ENCODE results near the gene PPIB. TPM values are rescaled to one million over a fixed set of nuclear protein-coding genes. Genes with fewer than 3 reads are reported as not detected.

Gene PPIB
- total RNA-seq, 1 donor from 2014 or later: 106 TPM

DNA sequence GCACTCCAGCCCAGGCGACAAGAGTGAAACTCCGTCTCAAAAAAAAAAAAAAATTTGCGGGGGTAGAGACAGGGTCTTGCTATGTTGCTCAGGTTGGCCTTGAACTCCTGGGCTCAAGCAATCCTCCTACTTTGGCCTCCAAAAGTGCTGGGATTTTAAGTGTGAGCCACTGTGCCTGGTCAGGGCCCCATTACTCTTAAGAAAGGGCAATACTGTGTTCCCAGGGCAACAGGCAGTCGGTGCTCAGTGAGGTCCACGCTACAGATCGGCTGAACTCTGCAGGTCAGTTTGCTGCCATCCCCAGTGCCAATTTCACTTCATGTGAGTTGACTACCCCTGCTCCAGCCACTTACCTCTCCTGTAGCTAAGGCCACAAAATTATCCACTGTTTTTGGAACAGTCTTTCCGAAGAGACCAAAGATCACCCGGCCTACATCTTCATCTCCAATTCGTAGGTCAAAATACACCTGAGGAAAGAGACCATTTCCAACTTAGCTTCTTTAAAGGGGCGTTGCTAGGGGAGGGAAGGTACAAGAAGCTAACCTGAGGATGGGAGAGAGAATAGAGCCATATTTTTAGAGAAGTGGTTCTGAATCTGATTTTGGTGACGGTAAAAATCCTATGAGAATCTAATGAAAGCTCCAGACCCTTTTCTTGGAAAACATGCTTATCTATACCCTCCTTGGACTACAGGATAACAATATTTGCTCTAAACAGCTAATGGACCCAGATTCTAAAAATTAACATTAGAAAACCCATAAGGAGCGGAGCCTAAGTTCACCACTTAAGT lies 939 bp downstream of the PPIB start:
- intact Hi-C loops (cut with micrococcal nuclease): no loop called here
- ATAC-seq (no peak), DNase-seq (no peak)

DNA sequence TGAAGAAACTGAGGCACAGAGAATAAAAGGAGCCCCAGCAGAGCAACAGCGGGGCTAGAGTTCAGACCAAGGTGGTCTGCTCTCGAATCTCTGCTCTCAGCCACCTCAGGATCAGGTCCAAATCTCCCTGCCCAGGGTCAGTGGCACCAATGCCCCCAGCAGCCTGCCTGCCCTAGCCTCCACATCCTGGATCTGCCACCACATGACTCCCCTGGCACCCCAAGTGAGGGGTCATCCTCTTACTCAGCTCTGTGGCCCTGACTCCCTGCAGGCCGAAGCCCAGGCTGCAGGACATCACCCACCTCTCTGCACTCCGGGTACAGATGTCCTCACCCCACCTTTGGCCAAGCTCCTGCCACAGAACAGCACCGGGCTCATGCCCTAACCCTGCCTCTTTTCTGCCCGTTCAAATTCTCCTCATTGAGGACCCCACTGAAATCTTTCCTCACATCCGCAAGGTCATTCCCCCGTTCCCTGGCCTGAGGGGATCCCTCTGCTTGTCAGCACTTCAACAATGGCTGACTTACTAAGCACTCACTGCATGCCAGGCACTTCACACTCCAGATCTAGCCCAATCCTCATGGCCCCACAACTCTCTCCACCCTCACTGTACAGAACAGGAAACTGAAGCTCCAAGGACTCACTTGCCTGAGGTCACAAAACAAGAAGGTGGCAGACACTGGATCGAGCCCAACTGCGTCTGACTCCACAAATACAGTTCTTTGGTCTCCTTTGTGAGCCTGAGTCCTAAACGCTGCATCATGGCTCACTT lies 4.3 kb downstream of the PPIB start:
- intact Hi-C loops (cut with micrococcal nuclease): no loop called here
- DNase-seq (peak; percentile 53), ATAC-seq (peak; percentile 3)

DNA sequence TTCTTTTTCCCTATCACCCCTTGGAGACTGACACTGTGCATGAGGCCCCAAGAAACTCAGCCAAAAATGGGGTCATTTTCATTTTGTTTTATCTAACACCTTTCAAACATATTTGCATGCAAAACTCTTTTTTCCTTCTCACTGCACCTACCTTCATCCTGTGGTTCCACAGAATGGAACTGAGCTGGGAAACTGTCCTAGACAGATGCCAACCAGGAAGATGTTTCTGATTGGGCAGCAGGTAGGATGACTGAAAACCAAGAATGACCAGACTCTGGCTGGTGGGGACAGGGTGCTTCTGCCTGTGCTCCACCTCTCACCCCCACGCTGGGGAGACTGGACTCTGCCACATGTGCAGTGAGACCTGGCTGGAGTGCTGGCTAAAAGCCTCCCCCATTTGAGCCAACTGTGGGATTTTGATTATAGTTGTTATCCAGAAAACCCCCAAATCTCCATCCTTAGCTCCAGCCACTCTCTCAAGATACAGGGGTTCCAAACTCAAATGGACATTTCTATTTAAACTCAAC lies 5.2 kb downstream of the PPIB start:
- intact Hi-C loops (cut with micrococcal nuclease): no loop called here
- ATAC-seq (no peak), DNase-seq (no peak)

- peak; percentile 4 for ATAC-seq
- DNase-seq: peak; percentile 67
- intact Hi-C loops (cut with micrococcal nuclease): no loop called here
Measured at GRCh38 chr15:64156652-64157331, 6.0 kb downstream of the PPIB start.

- ATAC-seq (no peak), DNase-seq (no peak)
- intact Hi-C loops (cut with micrococcal nuclease): no loop called here
Measured at GRCh38 chr15:64155802-64156651, 6.8 kb downstream of the PPIB start.

DNA sequence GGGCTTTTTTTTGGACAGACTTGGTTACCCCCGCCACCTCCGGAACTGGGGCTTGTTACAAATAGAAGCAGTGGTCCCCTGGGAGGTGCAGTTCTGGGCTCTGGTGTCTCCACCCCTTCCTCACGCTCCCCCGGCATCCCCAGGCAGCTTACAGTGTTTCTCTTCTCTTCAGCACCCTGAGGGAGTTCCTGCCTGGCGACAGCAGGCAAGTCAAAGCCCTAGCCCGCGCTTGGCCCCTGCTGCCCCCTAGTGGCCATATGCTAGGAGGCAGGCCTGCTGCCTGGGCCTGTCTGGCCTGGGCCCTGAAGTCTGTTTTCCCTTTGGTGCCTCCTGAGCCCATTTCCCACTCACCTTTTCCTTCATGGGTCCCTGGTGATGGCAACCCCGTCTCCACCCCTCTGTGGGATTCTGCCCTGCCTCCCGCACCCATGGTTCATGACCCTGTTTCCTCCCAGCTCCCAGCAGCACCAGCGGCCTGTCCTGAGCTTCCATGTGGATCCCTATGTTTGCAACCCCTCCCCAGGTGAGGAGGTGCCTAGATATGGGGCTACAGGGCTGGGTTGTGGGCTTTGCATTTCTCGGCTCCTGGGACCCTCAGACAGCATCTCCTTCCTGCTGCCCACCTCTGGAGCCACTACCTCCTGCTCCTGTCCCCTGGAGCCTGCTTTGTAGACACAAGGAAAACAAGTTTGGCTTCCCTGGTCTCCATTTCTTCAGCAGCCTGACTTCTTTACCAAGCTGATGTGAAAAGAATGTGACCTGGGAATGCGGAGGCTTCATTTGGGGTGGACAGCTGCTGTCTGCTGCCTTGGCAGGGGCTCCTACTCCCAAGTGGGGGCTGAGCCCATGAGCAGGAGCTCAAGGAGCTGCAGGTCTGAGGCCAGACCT lies 9.1 kb downstream of the PPIB start:
- peak; percentile 94 for DNase-seq
- intact Hi-C loops (cut with micrococcal nuclease): loop anchor here (5.0 kb wide), 1 partner anchor 56 kb away; the partner anchor contains the start of gene SNX1
- peak; percentile 80 for ATAC-seq

GRCh38 chr15:64152507-64153387 lies 10.1 kb downstream of the PPIB start:
- intact Hi-C loops (cut with micrococcal nuclease): loop anchor here (5.0 kb wide), 1 partner anchor 55 kb away; the partner anchor contains the start of gene SNX1
- DNase-seq: peak; percentile 57
- no peak for ATAC-seq

DNA sequence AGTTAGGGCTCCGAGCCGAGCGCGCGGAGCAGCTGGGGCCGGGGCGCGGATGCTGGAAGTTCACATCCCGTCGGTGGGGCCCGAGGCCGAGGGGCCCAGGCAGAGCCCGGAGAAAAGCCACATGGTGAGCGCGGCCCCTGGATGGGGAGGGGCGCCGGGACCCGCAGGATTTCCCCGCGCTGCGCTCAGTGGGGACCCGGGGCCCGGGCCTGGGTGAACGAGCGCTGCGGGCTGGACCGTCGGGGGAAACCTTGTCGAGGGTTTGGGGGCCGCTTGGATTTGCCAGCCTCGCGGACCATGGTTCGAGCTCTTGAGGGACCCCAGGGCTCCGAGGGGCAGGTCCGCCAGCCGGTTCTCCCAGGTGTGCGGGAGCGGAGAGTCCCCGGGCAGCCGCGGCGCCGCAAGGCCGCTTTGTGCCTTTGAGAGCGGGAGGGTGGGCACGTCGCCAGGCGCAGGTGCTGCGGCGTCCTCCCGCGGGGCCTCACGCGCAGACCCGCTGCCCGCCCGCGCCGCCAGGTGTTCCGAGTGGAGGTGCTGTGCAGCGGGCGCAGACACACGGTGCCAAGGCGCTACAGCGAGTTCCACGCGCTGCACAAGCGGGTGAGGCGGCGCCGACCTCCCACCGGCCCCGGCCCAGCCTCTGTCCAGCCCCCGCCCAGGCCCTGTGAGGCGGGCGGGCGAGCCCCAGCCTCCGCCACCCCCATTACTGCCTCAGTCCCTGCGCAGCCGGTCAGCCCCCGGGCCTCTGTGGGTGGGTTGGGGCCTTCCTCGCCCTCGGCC lies 10.9 kb downstream of the PPIB start, which contains the start of gene SNX22:
Gene SNX22 (plus strand): TSS at position 5 of the 780 bp plus-strand sequence. CDS start 45 bp downstream, at position 50.
- intact Hi-C loops (cut with micrococcal nuclease): loop anchor here (5.0 kb wide), 1 partner anchor 55 kb away; the partner anchor contains the start of gene SNX1
- peak; percentile 64 for DNase-seq
- peak; percentile 0 for ATAC-seq

DNA sequence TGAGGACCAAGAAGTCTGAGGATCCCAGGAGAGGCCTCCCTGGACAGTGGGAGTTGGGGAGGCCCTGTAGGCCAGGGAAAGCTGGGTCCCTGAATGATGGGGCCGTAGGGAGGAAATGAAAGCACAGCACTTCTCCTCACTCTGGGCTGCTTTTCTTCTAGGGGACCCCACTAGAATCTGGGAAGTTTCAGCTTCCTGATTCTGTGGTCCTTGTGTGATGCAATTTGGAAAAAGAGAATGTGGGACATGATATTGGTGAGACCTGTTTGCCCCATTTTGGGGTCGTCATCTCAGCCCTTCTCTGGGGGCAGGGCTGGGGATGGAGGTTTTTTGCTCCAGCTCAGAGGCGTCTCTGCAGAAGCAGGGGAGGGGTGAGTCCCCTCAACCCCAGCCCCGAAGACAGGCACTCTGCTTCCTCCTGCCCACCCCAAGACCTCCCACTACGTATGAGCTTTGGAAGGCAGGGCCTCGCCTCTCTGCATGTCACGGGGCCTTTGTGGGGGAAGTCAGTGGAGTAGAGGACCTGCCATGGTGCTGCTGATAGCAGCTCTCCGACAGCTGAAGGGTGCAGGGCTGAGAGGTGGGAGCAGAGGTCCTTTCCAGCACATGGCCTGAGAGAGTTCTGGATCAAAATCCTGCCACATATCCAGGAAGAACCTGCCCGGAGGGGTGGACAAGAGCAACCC lies 12.8 kb downstream of the PPIB start:
- ATAC-seq (no peak), DNase-seq (no peak)
- intact Hi-C loops (cut with micrococcal nuclease): loop anchor here (5.0 kb wide), 1 partner anchor 53 kb away; the partner anchor contains the start of gene SNX1

DNA sequence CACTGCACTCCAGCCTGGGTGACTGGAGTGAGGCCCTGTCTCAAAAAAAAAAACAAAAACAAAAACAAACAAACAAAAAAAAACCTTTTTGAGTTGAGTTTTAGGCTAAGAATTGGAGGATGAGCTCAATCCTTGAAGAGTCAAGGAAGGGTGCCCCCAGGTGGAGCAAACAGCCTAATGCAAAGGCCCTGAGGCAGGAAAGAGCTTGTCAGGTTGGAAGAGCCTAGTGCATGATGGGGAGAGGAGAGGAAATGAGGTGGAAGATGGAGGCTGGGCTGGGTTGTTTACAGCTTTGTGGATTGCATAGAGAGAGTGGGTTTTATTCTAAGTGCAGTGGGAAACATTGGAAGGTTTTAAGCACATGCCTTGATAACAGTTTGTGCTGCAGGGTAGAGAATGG lies 13.4 kb downstream of the PPIB start:
- DNase-seq: no peak
- intact Hi-C loops (cut with micrococcal nuclease): no loop called here

GRCh38 chr15:64148581-64148980 lies 14.2 kb downstream of the PPIB start:
- no peak for ATAC-seq
- no peak for DNase-seq
- intact Hi-C loops (cut with micrococcal nuclease): no loop called here

More for the DNA sequence above, 13.4 kb downstream of the PPIB start:
- no peak for ATAC-seq

- no peak for DNase-seq
- intact Hi-C loops (cut with micrococcal nuclease): no loop called here
- ATAC-seq: no peak
Measured at GRCh38 chr15:64148168-64148567, 14.7 kb downstream of the PPIB start.

GRCh38 chr15:64146885-64147681 lies 15.7 kb downstream of the PPIB start:
- DNase-seq (no peak), ATAC-seq (peak; percentile 3)
- intact Hi-C loops (cut with micrococcal nuclease): no loop called here

DNA sequence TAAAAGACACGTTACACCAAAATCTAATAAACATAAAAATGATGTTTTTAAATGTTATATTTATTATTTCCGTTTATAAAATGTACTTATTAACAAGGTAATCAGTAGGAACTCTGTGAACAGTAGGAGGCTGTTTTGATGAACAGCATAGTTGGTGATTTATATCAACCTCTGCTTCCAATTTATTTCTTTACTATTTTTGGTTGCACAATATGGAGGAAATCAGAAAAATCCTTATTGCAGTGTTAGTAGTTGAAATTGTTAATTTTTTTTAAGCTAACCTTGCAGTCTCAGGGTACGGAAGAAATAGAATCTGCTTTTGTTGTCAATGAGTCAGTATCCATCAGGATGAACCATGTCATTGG lies 16.3 kb downstream of the PPIB start:
- ATAC-seq: no peak
- no peak for DNase-seq
- intact Hi-C loops (cut with micrococcal nuclease): no loop called here
